Suprapubic skin (tissue), 4 donors: ENCODE results near the gene CYB561D1.

Source experiments
- EP300 ChIP-seq: sonication (generic); formaldehyde crosslinking; IDR thresholded peaks from one replicate; pipeline ENCODE4 v1.6.1; 2017; ENCODE audit warnings: antibody characterized with exemption
- POLR2A ChIP-seq, 2 donors: fragments of 450-650 bp; IDR thresholded peaks; one replicate each; pipeline ENCODE4 v1.6.1; 2017; ENCODE audit warnings: antibody characterized with exemption in 2 of 2, mild to moderate bottlenecking in 2 of 2, moderate library complexity in 2 of 2
- POLR2AphosphoS5 ChIP-seq, 3 donors: sonication (generic); formaldehyde crosslinking; IDR thresholded peaks; one replicate each; pipeline ENCODE4 v1.6.1; 2017; ENCODE audit warnings: antibody characterized with exemption in 3 of 3
- TF ChIP-seq, protein P1 (sequence below), 2 donors: fragments of 200-600 bp in 1 of 2; fragments of 450-650 bp in 1 of 2; sonication (generic) in 1 of 2; IDR thresholded peaks; one replicate each; pipeline ENCODE4 v1.5.1; 2016 to 2019; ENCODE audit warnings: antibody characterized with exemption in 2 of 2, mild to moderate bottlenecking in 1 of 2, moderate library complexity in 1 of 2

DNA sequence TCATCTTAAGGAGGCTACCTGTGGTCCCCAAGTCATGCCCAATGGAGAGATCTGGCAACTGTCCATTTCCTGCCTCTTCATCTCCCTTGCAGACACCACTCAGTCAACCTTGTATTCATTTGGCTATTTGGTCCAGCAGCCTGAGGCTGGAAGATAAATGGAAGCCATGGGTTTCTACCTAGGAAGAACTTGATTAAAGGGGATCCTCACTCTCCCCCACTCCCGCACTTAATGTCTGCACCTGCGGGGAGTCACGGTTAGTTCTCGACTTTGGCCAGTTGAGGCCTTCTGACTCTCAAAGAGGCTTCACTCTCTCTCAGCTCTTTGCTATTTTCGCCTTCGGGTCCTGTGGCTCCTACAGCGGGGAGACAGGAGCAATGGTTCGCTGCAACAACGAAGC, 18.6 kb upstream of the CYB561D1 start:
- TF ChIP-seq, protein P1, sequence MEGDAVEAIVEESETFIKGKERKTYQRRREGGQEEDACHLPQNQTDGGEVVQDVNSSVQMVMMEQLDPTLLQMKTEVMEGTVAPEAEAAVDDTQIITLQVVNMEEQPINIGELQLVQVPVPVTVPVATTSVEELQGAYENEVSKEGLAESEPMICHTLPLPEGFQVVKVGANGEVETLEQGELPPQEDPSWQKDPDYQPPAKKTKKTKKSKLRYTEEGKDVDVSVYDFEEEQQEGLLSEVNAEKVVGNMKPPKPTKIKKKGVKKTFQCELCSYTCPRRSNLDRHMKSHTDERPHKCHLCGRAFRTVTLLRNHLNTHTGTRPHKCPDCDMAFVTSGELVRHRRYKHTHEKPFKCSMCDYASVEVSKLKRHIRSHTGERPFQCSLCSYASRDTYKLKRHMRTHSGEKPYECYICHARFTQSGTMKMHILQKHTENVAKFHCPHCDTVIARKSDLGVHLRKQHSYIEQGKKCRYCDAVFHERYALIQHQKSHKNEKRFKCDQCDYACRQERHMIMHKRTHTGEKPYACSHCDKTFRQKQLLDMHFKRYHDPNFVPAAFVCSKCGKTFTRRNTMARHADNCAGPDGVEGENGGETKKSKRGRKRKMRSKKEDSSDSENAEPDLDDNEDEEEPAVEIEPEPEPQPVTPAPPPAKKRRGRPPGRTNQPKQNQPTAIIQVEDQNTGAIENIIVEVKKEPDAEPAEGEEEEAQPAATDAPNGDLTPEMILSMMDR (IDR thresholded peaks at IDR 0.05) = no peak
- no peak for TF ChIP-seq POLR2A (IDR thresholded peaks at IDR 0.05)
- no peak for TF ChIP-seq POLR2AphosphoS5 (IDR thresholded peaks at IDR 0.05)
- TF ChIP-seq EP300 = no peak
